ENCODE measurements around the gene CCDC30. TPM values are rescaled to one million over a fixed set of nuclear protein-coding genes. Genes with fewer than 3 reads are reported as not detected.

Gene CCDC30
- total RNA-seq, 1 experiment from 2014 or later = 1.3 TPM

DNA sequence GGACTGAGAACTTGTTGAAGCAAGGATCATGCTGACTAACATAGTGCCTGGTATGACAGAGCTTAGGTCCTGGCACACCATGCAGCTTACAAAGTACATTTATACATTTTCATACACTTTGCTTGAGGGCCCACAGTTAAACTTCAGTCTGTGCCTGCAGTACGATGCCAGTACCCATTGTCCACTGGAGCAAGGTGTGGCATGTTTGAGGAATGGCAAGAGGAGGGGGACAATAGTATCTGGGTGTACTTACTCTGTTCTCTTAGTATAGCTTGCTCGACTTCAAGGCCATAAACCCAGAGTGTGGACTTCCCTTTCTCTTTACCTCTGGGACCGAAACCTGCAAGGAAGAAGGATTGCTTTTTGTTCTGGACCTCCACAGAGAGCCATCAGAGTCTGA lies 212.4 kb downstream of the CCDC30 start:
- no peak overlapping the region for H3K27ac ChIP-seq (ENCODE audit: low read length)
- intact Hi-C loops (cut with micrococcal nuclease; ENCODE audit: unreplicated experiment) = no loop called here
- ATAC-seq (no peak), DNase-seq (ENCODE audit: low read depth, low spot score) (no peak)
- no peaks in the 10 kb centered on the region for H3K9me3 ChIP-seq (ENCODE audit: control insufficient read depth, insufficient read depth, low read depth, low read length)
- no peaks in the 10 kb centered on the region for H3K27me3 ChIP-seq (ENCODE audit: control insufficient read depth, insufficient read depth, low read length)
- ChIA-PET CTCF (no interaction called here), POLR2A (no interaction called here)
- H3K4me1 ChIP-seq (ENCODE audit: control insufficient read depth, insufficient read depth, low read length) = peaks cover 5% of the 10 kb centered on the region; the same call in 1 of the 2 replicates
- in situ Hi-C loops (cut with HindIII; ENCODE audit: low pct_unique_long_range_greater_than_20kb, low sequenced_read_pairs) = no loop called here
- H3K4me3 ChIP-seq (ENCODE audit: low read depth in 2 of 2, low read length in 2 of 2) = no peak overlapping the region
- no TSS peak for BruUV-seq (replicated peaks)
- H3K36me3 ChIP-seq (ENCODE audit: control insufficient read depth, insufficient read depth, low read length) = no peaks in the 10 kb centered on the region; the same call in 1 of the 2 replicates
- no peak for TF ChIP-seq SIN3A (IDR thresholded peaks at IDR 0.05; ENCODE audit: borderline replicate concordance, insufficient read depth, low read depth, low read length)
- no peak for TF ChIP-seq POLR2AphosphoS5 (IDR thresholded peaks at IDR 0.05; ENCODE audit: low read depth, low read length)
- no peak for TF ChIP-seq TCF7L2 (IDR thresholded peaks at IDR 0.05; ENCODE audit: low read depth, low read length)
- TF ChIP-seq, protein P1, sequence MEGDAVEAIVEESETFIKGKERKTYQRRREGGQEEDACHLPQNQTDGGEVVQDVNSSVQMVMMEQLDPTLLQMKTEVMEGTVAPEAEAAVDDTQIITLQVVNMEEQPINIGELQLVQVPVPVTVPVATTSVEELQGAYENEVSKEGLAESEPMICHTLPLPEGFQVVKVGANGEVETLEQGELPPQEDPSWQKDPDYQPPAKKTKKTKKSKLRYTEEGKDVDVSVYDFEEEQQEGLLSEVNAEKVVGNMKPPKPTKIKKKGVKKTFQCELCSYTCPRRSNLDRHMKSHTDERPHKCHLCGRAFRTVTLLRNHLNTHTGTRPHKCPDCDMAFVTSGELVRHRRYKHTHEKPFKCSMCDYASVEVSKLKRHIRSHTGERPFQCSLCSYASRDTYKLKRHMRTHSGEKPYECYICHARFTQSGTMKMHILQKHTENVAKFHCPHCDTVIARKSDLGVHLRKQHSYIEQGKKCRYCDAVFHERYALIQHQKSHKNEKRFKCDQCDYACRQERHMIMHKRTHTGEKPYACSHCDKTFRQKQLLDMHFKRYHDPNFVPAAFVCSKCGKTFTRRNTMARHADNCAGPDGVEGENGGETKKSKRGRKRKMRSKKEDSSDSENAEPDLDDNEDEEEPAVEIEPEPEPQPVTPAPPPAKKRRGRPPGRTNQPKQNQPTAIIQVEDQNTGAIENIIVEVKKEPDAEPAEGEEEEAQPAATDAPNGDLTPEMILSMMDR (IDR thresholded peaks at IDR 0.05) = no peak
- TF ChIP-seq, protein P2, sequence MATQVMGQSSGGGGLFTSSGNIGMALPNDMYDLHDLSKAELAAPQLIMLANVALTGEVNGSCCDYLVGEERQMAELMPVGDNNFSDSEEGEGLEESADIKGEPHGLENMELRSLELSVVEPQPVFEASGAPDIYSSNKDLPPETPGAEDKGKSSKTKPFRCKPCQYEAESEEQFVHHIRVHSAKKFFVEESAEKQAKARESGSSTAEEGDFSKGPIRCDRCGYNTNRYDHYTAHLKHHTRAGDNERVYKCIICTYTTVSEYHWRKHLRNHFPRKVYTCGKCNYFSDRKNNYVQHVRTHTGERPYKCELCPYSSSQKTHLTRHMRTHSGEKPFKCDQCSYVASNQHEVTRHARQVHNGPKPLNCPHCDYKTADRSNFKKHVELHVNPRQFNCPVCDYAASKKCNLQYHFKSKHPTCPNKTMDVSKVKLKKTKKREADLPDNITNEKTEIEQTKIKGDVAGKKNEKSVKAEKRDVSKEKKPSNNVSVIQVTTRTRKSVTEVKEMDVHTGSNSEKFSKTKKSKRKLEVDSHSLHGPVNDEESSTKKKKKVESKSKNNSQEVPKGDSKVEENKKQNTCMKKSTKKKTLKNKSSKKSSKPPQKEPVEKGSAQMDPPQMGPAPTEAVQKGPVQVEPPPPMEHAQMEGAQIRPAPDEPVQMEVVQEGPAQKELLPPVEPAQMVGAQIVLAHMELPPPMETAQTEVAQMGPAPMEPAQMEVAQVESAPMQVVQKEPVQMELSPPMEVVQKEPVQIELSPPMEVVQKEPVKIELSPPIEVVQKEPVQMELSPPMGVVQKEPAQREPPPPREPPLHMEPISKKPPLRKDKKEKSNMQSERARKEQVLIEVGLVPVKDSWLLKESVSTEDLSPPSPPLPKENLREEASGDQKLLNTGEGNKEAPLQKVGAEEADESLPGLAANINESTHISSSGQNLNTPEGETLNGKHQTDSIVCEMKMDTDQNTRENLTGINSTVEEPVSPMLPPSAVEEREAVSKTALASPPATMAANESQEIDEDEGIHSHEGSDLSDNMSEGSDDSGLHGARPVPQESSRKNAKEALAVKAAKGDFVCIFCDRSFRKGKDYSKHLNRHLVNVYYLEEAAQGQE (IDR thresholded peaks at IDR 0.05; ENCODE audit: insufficient read depth in 1 of 2, low read depth in 2 of 2, low read length in 1 of 2) = no peak

DNA sequence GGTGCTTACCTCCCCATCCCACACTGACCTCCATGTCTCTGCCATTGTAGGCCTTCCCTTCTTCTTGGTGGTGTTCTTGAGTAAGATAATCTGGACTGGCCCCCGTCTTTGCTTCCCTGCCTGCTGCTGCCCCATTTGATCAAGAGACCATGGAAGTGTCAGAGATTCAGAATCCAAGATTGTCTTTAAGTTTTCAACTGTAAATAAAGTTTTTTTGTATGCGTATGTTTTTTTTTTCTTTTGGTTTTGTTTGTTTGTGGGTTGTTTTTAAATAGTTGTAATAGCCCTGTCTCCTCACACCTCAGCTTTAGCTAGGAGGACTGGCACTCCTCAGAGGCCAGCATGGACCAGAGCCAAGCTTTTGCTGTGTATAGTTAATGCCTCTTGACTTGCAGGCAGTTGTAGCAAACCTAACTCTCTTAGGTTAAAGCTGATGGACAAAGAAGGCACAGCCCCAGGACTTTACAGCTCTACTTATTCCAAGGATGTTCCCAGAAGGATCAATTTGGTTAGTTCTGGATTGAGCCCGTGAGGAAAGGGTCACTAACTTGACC lies 213.5 kb downstream of the CCDC30 start:
- H3K4me3 ChIP-seq (ENCODE audit: low read depth in 2 of 2, low read length in 2 of 2) = no peak overlapping the region
- H3K27me3 ChIP-seq (ENCODE audit: control insufficient read depth, insufficient read depth, low read length) = no peaks in the 10 kb centered on the region
- intact Hi-C loops (cut with micrococcal nuclease; ENCODE audit: unreplicated experiment) (no loop called here), in situ Hi-C loops (cut with HindIII; ENCODE audit: low pct_unique_long_range_greater_than_20kb, low sequenced_read_pairs) (no loop called here)
- BruUV-seq (replicated peaks) = no TSS peak
- H3K4me1 ChIP-seq (ENCODE audit: control insufficient read depth, insufficient read depth, low read length) = peaks cover 13% of the 10 kb centered on the region
- TF ChIP-seq SIN3A (IDR thresholded peaks at IDR 0.05; ENCODE audit: borderline replicate concordance, insufficient read depth, low read depth, low read length) (no peak), POLR2AphosphoS5 (IDR thresholded peaks at IDR 0.05; ENCODE audit: low read depth, low read length) (no peak), TCF7L2 (IDR thresholded peaks at IDR 0.05; ENCODE audit: low read depth, low read length) (no peak)
- TF ChIP-seq, protein P2 (IDR thresholded peaks at IDR 0.05; ENCODE audit: insufficient read depth in 1 of 2, low read depth in 2 of 2, low read length in 1 of 2) = no peak
- TF ChIP-seq, protein P1 (IDR thresholded peaks at IDR 0.05) = no peak
- ChIA-PET POLR2A (interaction anchor here (0.6 kb wide), 2 partner anchors 10 to 54 kb away, joined by 3 read pairs; no protein-coding TSS in a partner anchor), CTCF (no interaction called here)
- no peak overlapping the region for H3K27ac ChIP-seq (ENCODE audit: low read length)
- H3K36me3 ChIP-seq (ENCODE audit: control insufficient read depth, insufficient read depth, low read length) = no peaks in the 10 kb centered on the region; the same call in none of the 2 replicates
- ATAC-seq (no peak), DNase-seq (ENCODE audit: low read depth, low spot score) (no peak)
- H3K9me3 ChIP-seq (ENCODE audit: control insufficient read depth, insufficient read depth, low read depth, low read length) = no peaks in the 10 kb centered on the region

Data from Panc1 (cell line).